Astrocyte (in vitro differentiated cells and primary cell): Measurements from ENCODE around the gene TMEM175.

Source experiments
- EZH2 ChIP-seq: IDR thresholded peaks from 2 replicates; pipeline ENCODE4 v1.6.1; 2012; ENCODE audit warnings: mild to moderate bottlenecking, low read length, inconsistent platforms; ENCODE audit not compliant: insufficient read depth
- TF ChIP-seq, protein P1 (sequence below): IDR thresholded peaks from 2 replicates; pipeline ENCODE4 v1.5.1; 2011; ENCODE audit warnings: low read depth, mild to moderate bottlenecking, inconsistent platforms, low read length, moderate library complexity; ENCODE audit not compliant: insufficient read depth

DNA sequence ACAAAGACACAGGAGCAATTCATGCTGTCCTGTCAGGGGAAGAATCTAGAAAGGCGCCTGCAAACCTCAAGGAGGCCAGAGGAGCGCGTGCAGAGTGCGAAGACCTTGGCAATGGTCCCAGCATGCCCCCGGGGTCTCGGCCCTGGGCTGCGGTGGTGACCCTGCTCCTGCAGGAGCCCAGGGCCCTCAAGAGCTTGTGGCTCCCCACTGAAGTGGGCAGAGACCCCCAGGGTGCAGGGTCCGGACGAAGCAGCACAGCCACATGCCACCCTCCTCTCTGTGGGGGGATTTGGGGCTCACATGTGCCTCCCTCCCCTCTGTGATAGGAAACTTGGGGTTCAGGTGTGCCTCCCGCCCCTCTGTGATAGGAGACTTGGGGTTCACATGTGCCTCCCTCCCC lies 39.5 kb upstream of the TMEM175 start:
- TF ChIP-seq, protein P1, sequence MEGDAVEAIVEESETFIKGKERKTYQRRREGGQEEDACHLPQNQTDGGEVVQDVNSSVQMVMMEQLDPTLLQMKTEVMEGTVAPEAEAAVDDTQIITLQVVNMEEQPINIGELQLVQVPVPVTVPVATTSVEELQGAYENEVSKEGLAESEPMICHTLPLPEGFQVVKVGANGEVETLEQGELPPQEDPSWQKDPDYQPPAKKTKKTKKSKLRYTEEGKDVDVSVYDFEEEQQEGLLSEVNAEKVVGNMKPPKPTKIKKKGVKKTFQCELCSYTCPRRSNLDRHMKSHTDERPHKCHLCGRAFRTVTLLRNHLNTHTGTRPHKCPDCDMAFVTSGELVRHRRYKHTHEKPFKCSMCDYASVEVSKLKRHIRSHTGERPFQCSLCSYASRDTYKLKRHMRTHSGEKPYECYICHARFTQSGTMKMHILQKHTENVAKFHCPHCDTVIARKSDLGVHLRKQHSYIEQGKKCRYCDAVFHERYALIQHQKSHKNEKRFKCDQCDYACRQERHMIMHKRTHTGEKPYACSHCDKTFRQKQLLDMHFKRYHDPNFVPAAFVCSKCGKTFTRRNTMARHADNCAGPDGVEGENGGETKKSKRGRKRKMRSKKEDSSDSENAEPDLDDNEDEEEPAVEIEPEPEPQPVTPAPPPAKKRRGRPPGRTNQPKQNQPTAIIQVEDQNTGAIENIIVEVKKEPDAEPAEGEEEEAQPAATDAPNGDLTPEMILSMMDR, result no peak
- no peak for TF ChIP-seq EZH2
